ENCODE data around the gene NBPF12. TPM values are rescaled to one million over a fixed set of nuclear protein-coding genes. Genes with fewer than 3 reads are reported as not detected.
A peak's percentile ranks its signal among the peaks of the same experiment; 100 is the strongest.
"Not testable (repeated sequence)": the region's sequence is repeated elsewhere in the genome, so short reads cannot be mapped to it uniquely, and the experiment has no call there.

NBPF12 gene
- total and polyA plus RNA-seq, 2 donors (not counting 3 experiments of a cell fraction or from before 2014, with no cell fraction given): 6.3 to 10.7 TPM

- Histone ChIP-seq H3K9me1 (replicated peaks; ENCODE audit: control insufficient read depth, extremely low read depth, insufficient read depth, low read length) (no peaks in the 10 kb centered on the region), H3K27me3 (ENCODE audit: control insufficient read depth in 2 of 2, insufficient read depth in 2 of 2, low read length in 2 of 2) (no peaks in the 10 kb centered on the region), H3K9ac (replicated peaks; ENCODE audit: extremely low read depth, insufficient read depth, low read length) (no peak overlapping the region), H3K79me2 (ENCODE audit: control insufficient read depth, insufficient read depth, low read length) (no peaks in the 10 kb centered on the region), H4K20me1 (replicated peaks; ENCODE audit: control insufficient read depth, extremely low read depth, insufficient read depth, low read length) (no peaks in the 10 kb centered on the region), H3K4me2 (ENCODE audit: insufficient read depth, low read length) (no peak overlapping the region), H3K4me3 (replicated peaks in 1 of 3; ENCODE audit: insufficient read depth in 1 of 3, low read depth in 1 of 3, low read length in 3 of 3) (no peak overlapping the region), H2AFZ (ENCODE audit: low read depth, low read length) (no peak overlapping the region), H3K27ac (ENCODE audit: insufficient read depth, low read depth, low read length) (no peak overlapping the region), H3K9me3 (replicated peaks; ENCODE audit: control insufficient read depth, insufficient read depth, low read length) (no peaks in the 10 kb centered on the region), H3K4me1 (ENCODE audit: control insufficient read depth, extremely low read depth, insufficient read depth, low read length) (no peaks in the 10 kb centered on the region), H3K36me3 (ENCODE audit: control insufficient read depth in 2 of 2, extremely low read depth in 1 of 2, insufficient read depth in 2 of 2, low read length in 2 of 2) (no peaks in the 10 kb centered on the region)
- FAIRE-seq (no peak), DNase-seq (ENCODE audit: low read depth, low spot score) (no peak)
- no peak for TF ChIP-seq POLR2AphosphoS5 (IDR thresholded peaks at IDR 0.05; ENCODE audit: insufficient read depth, low read depth, low read length)
- no peak for TF ChIP-seq POLR2A (IDR thresholded peaks at IDR 0.05; ENCODE audit: low read depth, low read length)
- no peak for TF ChIP-seq JUN (IDR thresholded peaks at IDR 0.05; ENCODE audit: borderline replicate concordance, insufficient read depth, insufficient read length, low read depth)
- no peak for TF ChIP-seq CTCF (IDR thresholded peaks at IDR 0.05; ENCODE audit: extremely low read depth in 1 of 2, insufficient read depth in 1 of 2, low read depth in 1 of 2, low read length in 2 of 2)
- no peak for TF ChIP-seq EZH2 (IDR thresholded peaks at IDR 0.05; ENCODE audit: borderline replicate concordance, low read depth, low read length, severe bottlenecking)
- TF ChIP-seq MAX (IDR thresholded peaks at IDR 0.05; ENCODE audit: insufficient read depth, insufficient read length): no peak
- no peak for TF ChIP-seq FOS (IDR thresholded peaks at IDR 0.05; ENCODE audit: borderline replicate concordance, insufficient read depth, low read length)
- TF ChIP-seq MYC (IDR thresholded peaks at IDR 0.05; ENCODE audit: low read depth, low read length): no peak
- TF ChIP-seq GATA2 (IDR thresholded peaks at IDR 0.05; ENCODE audit: insufficient read depth, insufficient read length, low read depth, low read length): no peak
- no TSS peak for BruUV-seq (replicated peaks)
- CTCF ChIA-PET: no interaction called here
- dilution Hi-C loops (cut with MboI; ENCODE audit: extremely low pct_ligation_motif_present, low sequenced_read_pairs) (no loop called here), intact Hi-C loops (cut with micrococcal nuclease) (no loop called here)
- POLR2A ChIA-PET: no interaction called here
Measured at GRCh38 chr1:147039916-147040315, 101.8 kb downstream of the NBPF12 start.

- FAIRE-seq; H3K4me1 ChIP-seq (ENCODE audit: control insufficient read depth, extremely low read depth, insufficient read depth, low read length); H4K20me1 ChIP-seq (replicated peaks; ENCODE audit: control insufficient read depth, extremely low read depth, insufficient read depth, low read length); H3K79me2 ChIP-seq (ENCODE audit: control insufficient read depth, insufficient read depth, low read length); H3K4me3 ChIP-seq (replicated peaks in 1 of 3; ENCODE audit: insufficient read depth in 1 of 3, low read depth in 1 of 3, low read length in 3 of 3); CTCF ChIA-PET; H3K9ac ChIP-seq (replicated peaks; ENCODE audit: extremely low read depth, insufficient read depth, low read length); H3K27ac ChIP-seq (ENCODE audit: insufficient read depth, low read depth, low read length); H3K4me2 ChIP-seq (ENCODE audit: insufficient read depth, low read length); H3K36me3 ChIP-seq (ENCODE audit: control insufficient read depth in 2 of 2, extremely low read depth in 1 of 2, insufficient read depth in 2 of 2, low read length in 2 of 2); H3K9me1 ChIP-seq (replicated peaks; ENCODE audit: control insufficient read depth, extremely low read depth, insufficient read depth, low read length); BruUV-seq (replicated peaks); intact Hi-C loops (cut with micrococcal nuclease); DNase-seq (ENCODE audit: low read depth, low spot score); dilution Hi-C loops (cut with MboI; ENCODE audit: extremely low pct_ligation_motif_present, low sequenced_read_pairs); H3K9me3 ChIP-seq (replicated peaks; ENCODE audit: control insufficient read depth, insufficient read depth, low read length); H2AFZ ChIP-seq (ENCODE audit: low read depth, low read length); H3K27me3 ChIP-seq (ENCODE audit: control insufficient read depth in 2 of 2, insufficient read depth in 2 of 2, low read length in 2 of 2); POLR2A ChIA-PET: not testable (repeated sequence)
Measured at GRCh38 chr1:147042891-147043290, 104.8 kb downstream of the NBPF12 start.

GRCh38 chr1:147044511-147044910 is 106.4 kb downstream of the NBPF12 start:
- H4K20me1 ChIP-seq (replicated peaks; ENCODE audit: control insufficient read depth, extremely low read depth, insufficient read depth, low read length); H3K27me3 ChIP-seq (ENCODE audit: control insufficient read depth in 2 of 2, insufficient read depth in 2 of 2, low read length in 2 of 2); BruUV-seq (replicated peaks); POLR2A ChIA-PET; dilution Hi-C loops (cut with MboI; ENCODE audit: extremely low pct_ligation_motif_present, low sequenced_read_pairs); intact Hi-C loops (cut with micrococcal nuclease); H3K4me3 ChIP-seq (replicated peaks in 1 of 3; ENCODE audit: insufficient read depth in 1 of 3, low read depth in 1 of 3, low read length in 3 of 3); H2AFZ ChIP-seq (ENCODE audit: low read depth, low read length); CTCF ChIA-PET; H3K36me3 ChIP-seq (ENCODE audit: control insufficient read depth in 2 of 2, extremely low read depth in 1 of 2, insufficient read depth in 2 of 2, low read length in 2 of 2); H3K9ac ChIP-seq (replicated peaks; ENCODE audit: extremely low read depth, insufficient read depth, low read length); H3K9me3 ChIP-seq (replicated peaks; ENCODE audit: control insufficient read depth, insufficient read depth, low read length); H3K9me1 ChIP-seq (replicated peaks; ENCODE audit: control insufficient read depth, extremely low read depth, insufficient read depth, low read length); H3K4me1 ChIP-seq (ENCODE audit: control insufficient read depth, extremely low read depth, insufficient read depth, low read length); H3K79me2 ChIP-seq (ENCODE audit: control insufficient read depth, insufficient read depth, low read length); DNase-seq (ENCODE audit: low read depth, low spot score); H3K27ac ChIP-seq (ENCODE audit: insufficient read depth, low read depth, low read length); H3K4me2 ChIP-seq (ENCODE audit: insufficient read depth, low read length): not testable (repeated sequence)
- FAIRE-seq: peak; percentile 15

Data from endothelial cell of umbilical vein (primary cell).